Measurements from ENCODE around the gene ZWILCH.
"Not testable (repeated sequence)": the region's sequence is repeated elsewhere in the genome, so short reads cannot be mapped to it uniquely, and the experiment has no call there.

Gene ZWILCH

DNA sequence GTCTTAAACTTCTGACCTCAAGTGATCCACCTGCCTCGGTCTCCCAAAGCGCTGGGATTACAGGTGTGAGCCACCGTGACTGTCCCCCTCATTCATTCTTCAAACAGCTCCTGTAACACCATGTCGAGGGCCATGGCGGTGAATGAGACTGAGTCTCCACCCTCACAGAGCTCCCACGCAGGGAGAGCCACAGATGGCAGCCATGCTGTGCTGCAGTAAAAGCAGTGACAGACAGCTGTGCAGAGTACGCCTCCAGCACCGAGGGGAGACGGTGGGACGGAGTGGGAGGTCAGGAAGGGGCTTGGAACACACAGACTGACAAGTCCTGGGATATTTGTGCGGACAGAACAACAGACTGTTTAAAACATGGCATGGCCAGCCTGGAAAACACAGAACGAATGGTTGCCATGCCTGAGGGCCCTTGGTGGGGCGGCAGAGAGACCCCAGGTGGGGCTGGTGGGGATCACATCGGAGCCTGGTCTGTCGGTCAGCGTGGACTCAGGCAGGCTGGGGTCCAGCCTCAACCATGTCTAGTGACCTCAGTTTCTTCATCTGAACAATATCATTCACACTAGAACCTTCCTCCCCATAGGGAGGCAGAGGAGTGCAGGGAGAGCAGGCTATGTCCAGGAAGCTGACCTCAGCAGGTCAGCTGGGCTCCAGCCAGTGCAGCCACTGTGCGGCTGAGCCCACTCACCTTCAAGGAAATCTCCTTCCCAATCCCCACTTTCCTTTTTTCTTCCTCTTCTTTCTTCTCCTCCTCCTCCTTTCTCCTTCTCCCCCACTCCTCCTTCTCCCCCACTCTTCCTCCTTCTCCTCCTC is 81.2 kb downstream of the ZWILCH start:
- DNase-seq: no peak

DNA sequence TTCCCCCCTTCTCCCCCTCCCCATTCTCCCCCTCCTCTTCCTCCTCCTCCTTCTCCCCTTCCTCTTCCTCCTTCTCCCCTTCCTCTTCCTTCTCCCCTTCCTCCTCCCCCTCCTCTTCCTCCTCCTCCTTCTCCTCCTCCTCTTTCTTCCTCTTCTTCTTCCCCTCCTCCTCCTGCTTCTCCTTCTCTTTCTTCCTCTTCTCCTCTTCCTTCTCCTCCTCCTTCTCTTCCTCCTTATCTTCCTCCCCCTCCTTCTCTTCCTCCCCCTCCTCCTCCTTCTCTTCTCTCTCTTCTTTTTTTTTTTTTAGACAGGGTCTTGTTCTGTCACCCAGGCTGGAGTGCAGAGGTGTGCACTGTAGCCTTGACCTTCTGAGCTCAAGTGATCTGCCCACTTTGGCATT is 81.9 kb downstream of the ZWILCH start:
- no peak for DNase-seq

DNA sequence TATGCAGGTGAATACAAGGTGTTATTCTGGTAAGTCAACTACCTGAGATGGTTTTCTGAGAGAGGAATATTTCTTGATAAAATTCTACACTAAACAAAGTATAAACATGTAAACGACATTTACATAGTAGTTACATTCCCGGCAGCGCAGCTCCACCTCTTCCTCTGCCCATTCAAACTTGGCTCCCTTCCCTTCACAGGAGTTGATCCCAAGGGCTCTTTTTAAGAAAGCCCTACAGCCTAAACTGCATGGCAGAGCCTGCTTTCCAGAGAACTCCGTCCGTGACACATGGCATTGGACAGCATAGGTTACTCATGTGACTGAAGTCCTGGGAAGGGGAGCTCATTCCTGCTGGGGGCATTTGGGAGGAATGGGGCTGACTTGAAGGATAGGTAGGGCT is 82.6 kb downstream of the ZWILCH start:
- no peak for DNase-seq

DNA sequence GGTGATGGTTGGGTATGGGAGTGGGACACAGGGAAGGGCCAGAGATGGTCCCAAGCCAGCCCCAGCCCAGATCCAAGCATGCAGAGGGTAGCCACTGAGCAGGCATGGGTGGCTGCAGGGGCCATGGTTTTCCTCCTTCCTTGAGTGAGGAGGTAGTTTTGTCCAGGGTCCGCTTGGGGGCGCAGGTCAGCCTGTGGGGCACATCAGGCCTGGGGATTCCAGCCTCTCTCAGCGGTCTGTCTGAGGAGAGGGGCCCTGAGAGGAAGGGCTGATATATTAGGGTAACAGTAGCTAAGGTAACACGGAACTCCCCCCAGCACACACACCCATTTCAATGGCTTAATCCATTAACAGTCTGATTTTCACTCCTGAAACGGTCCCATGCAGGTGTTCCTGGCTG is 83.4 kb downstream of the ZWILCH start:
- no peak for DNase-seq

DNA sequence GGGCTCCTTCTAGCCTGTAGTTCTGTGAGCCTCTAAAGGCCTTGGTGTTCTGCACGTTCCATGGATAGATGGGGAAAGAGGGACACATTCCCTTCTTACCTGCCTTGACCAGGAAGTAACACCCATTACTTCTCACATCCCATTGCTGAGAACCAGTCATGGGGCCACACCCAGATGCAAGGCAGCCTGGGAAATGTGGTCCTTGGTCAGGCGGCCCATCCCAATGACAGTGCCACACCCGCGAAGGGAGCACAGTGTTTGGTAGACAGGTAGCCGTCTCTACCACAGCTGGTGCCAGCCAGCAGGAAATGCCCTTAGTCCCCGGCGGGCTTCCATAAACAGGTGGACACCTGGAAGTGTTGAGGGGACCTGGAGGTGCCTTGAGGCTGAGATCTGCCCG is 83.8 kb downstream of the ZWILCH start:
- no peak for DNase-seq

DNA sequence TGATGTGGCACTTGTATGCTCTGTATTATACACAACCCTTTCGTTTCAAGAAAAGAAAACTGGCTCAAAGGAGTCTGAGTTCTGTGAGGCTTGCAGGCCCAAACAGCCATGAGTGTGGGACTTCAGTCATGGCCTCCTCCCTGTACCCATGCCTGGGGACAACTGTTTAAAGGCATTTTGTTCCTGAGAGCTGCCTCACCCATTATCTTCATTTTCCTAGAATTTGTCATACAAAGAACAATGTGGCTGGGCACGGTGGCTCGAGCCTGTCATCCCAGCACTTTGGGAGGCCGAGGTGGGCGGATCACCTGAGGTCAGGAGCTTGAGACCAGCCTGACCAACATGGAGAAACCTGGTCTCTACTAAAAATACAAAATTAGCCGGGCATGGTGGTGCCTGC is 84.3 kb downstream of the ZWILCH start:
- DNase-seq: not testable (repeated sequence)

DNA sequence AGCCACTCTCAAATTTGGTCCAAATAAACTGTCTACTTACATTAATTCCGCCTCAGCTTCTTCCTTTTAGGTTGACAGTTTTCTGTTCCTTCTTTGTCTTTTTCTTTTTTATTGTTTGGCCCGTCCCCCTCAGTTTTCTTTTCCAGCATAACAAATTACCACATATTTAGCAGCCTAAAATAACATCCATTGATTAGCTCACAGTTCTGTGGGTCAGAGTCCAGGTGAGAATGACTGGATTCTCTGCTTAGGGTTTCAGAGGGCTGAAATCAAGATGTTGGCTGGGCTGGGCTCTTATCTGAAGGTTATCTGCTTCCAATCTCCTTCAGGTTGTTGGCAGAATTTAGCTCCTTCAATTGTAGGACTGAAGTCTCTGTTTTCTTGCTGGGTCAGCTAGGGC is 85.3 kb downstream of the ZWILCH start:
- no peak for DNase-seq

DNA sequence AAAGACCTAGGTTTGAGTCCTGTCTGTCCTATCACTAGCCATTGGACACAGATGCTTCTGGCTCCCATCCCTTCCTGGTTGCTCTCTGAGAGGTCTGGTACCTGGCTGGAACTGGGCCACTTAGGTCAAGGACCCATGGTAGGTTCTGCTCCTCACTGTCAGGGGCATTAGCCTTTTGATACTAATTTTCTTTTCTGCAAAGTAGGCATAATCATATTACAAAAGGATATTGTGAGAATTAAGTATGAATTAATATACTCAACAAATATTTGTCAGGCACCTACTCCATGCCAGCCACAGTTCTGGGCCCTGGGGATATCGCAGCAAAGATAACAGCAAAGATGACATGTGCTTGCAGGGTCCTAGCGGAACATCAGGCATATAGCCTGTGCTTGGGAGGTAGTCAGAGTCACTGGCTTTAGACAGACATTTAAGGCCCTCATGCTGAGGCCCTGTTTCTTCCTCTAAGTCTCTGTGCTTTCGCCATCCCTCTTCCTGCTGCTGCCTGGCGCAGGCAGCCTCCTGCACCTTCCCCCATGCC is 86.3 kb downstream of the ZWILCH start:
- no peak for DNase-seq

DNA sequence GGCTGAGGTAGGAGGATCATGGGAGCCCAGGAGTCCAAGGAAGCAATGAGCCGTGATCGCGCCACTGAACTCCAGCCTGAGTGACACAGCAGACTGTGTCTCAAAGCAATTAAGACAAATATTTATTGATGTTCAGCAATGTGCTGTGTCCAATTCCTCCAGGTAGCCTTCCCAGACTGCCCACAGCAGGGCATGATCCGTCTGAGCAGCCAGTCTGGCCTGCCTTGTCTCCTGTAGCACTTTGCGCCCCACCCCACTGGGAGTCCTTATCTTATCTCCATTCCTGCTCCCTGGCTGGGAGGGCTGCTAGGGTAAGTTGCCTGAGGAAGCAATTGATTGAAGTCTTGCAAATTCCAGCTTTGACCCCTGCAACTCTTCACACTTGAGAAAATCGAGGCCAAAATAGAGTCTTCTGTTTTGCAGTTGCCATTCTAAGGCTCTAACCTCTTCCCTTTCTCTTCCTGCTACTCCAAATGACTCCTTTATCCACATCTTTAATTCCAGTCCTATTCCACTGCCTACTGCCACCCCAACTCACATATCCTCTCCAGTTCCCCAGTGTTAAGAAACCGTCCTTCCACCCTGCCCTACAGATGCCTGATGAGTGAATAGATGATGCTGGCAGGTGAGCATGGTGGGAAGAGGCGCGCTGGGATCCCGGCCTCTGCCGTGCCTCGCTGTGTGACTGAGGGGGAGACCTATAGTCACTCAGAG is 87.5 kb downstream of the ZWILCH start:
- DNase-seq: no peak

DNA sequence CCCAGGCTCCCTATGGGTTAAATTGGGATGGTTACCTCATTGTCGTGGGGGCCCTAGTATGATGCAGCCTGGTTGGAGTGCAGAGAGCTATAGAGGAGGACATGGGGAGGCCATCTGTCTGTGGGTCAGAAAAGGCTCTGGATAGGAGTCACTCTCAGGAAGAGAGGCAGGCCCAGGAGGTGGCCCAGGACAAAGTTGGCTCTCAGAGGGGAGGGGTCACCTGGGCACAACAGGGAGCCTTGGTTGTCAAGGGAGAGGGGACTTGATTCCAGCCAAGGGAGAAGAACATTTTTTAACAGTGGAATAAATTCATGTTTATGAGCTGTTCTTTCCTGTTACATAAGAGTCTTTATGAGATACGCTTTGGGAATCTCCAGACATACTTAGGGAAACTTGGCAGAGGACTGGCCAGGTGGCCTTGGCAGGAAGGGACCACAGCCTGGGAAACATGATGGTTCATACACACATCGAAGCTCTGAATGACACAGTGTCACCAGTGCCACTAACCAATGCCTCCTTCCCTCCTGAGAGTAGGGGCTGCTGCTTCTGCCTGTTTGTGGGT is 88.2 kb downstream of the ZWILCH start:
- no peak for DNase-seq

DNA sequence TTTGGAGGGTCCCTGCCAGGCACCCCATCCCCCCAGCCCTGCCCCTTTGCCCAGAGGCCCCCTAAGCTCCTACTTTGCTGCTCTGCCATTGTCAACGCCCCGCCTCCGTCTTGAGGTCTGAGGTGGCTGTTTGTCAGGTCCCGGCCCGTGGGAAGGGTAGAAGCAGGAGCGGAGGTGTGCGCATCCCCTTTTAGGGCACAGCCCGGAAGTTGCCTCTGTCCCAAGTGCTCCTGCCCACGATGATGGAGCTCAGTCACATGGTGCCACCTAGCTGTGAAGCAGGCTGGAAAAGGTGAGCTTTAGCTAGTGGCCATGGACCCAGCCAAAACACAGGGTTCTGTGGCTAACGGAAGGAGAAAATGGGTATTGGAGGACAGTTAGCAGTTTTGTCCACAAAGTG is 89.2 kb downstream of the ZWILCH start:
- DNase-seq: no peak

DNA sequence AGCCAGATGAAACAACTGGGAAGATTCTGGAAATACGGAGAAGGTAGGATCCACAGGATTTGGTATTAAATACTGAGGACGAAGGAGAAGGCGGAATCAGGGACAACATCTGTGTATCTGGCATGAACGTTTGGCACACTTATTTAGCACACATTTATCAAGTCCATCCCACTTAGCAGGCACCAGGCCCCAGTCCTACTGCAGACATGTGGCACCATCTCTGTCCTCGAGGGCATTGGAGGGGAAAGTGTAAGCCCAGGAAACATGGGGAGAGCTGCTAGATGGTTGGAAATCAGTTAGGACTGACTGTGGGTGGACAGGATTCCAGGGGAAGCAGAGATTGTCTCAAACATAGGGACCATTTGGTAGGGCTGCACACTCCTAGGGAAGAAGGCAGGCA is 89.7 kb downstream of the ZWILCH start:
- no peak for DNase-seq

DNA sequence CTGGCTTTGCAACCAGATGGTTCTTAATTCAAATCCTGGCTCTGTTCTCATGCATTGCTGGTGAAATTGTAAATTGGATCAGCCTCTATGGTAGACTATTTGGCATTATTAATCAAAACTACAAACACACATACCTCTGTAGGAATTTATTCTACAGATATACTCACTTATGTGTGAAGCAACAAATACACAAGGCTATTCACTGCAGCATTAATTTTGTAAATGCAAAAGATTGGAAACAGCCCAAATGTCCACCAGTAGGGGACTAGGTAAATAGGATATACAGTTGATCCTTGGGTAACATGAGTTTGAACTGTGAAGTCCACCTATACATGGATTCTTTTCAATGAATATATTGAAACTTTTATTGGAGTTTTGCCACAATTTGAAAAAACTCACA is 90.2 kb downstream of the ZWILCH start:
- no peak for DNase-seq

DNA sequence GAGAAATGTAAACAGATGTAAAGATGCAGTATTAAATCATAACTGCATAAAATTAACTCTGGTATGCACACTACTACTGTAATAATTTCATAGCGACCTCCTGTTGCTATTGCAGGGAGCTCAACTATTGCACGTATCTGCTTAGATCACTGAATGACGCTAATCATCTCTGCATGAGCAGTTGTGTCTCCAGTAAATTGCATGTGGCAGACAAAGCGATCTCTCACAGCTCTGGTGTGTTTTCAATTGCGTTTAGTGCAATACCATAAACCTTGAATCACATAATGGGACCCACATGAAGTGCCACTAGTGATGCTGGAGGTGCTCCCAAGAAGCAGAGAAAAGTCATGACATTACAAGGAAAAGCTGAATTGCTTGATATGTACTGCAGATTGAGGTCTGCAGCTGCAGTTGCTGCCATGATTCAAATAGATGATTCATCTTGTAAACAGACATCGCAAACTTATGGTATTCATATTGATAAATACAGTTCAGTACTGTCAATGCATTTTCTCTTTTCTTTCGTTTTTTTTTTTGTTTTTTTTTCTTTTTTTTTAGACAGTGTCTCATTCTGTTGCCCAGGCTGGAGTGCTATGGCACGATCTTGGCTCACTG is 90.9 kb downstream of the ZWILCH start:
- no peak for DNase-seq

DNA sequence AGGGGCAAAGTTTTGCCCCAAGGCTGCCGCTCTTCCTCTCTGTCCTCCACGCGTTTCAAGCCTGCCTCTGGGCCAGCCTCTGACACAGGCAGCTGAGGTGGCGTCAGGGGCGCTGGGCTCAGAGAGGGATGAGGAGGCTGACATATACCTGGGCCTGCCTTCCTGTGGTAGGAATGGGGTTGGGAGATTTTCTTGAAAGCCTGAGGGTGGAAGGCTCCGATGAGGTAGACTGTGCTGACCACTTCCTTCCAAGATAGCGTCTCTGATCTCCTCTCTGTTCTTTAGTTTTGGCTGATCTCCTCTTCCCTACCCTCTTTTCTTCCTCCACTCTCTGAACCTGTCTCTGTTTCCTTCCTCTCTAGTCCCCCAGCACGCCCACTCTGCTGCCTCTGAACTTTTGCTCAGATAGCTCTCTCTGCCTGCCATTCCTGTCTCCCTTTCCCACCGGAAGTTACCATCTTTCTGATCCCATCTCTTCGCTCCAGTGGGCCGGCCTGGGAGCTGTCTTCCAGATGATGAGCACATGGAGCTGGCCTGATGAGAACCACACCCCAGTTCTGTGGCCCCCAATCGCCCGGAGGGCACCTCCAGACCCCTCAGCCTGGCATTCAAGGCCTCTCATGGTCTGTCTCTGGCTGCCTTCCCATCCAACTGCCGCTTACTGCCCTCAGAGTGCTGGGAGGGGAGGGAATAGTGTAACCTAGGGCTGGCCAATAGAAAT is 93.1 kb downstream of the ZWILCH start:
- no peak for DNase-seq

Measured in CD4-positive, alpha-beta T cell treated with Interleukin-15 for 1 hour (primary cell).